Endodermal cell (in vitro differentiated cells): ENCODE data around the gene SEPTIN10. TPM values are rescaled to one million over a fixed set of nuclear protein-coding genes. Genes with fewer than 3 reads are reported as not detected.

Experiments used
- DNase-seq: peaks from one replicate; pipeline ENCODE4 v3.0.0-alpha.2; 2017
- H3K27ac ChIP-seq: 2 replicates; pipeline ENCODE4 v1.5.1; 2013; ENCODE audit warnings: mild to moderate bottlenecking, low read depth, low read length, moderate library complexity
- H3K27me3 ChIP-seq: 2 replicates; pipeline ENCODE4 v1.6.1; 2013; ENCODE audit warnings: mild to moderate bottlenecking, low read length, moderate library complexity; ENCODE audit not compliant: insufficient read depth, control insufficient read depth, poor library complexity, severe bottlenecking
- H3K36me3 ChIP-seq: 2 replicates; pipeline ENCODE4 v1.7.0; 2013; ENCODE audit warnings: mild to moderate bottlenecking, low read length, moderate library complexity; ENCODE audit not compliant: control insufficient read depth, insufficient read depth
- H3K4me1 ChIP-seq: one replicate; pipeline ENCODE4 v1.7.0; 2013; ENCODE audit warnings: low read length; ENCODE audit not compliant: control insufficient read depth, insufficient read depth
- H3K4me3 ChIP-seq: 2 replicates; pipeline ENCODE4 v1.5.1; 2013; ENCODE audit warnings: mild to moderate bottlenecking, low read length, moderate library complexity
- H3K9ac ChIP-seq: 2 replicates; pipeline ENCODE4 v1.6.1; 2013; ENCODE audit warnings: mild to moderate bottlenecking, low read length, moderate library complexity; ENCODE audit not compliant: poor library complexity, severe bottlenecking; ENCODE audit errors: extremely low read depth
- H3K9me3 ChIP-seq: 2 replicates; pipeline ENCODE4 v1.6.1; 2013; ENCODE audit warnings: mild to moderate bottlenecking, low read length, moderate library complexity; ENCODE audit not compliant: control insufficient read depth
- H3K27ac Mint-ChIP-seq: 2 replicates; pipeline ENCODE4 v1.8.0; 2020; ENCODE audit warnings: mixed read lengths
- H3K27me3 Mint-ChIP-seq: 2 replicates; pipeline ENCODE4 v1.8.0; 2021; ENCODE audit warnings: mild to moderate bottlenecking, mixed read lengths; ENCODE audit not compliant: insufficient read depth
- H3K36me3 Mint-ChIP-seq: 2 replicates; pipeline ENCODE4 v1.8.0; 2020; ENCODE audit warnings: low read depth, mixed read lengths
- H3K4me1 Mint-ChIP-seq: 2 replicates; pipeline ENCODE4 v1.8.0; 2020; ENCODE audit warnings: mixed read lengths
- H3K4me3 Mint-ChIP-seq: 2 replicates; pipeline ENCODE4 v1.8.0; 2020; ENCODE audit warnings: mild to moderate bottlenecking, moderate library complexity, mixed read lengths
- H3K9me3 Mint-ChIP-seq: 2 replicates; pipeline ENCODE4 v1.8.0; 2020; ENCODE audit warnings: mild to moderate bottlenecking, mixed read lengths
- CTCF ChIP-seq: fragments of 200-600 bp; sonication (generic); conservative IDR thresholded peaks from 2 replicates; pipeline ENCODE4 v1.5.0; 2021; ENCODE audit warnings: antibody characterized with exemption, mild to moderate bottlenecking
- WGBS, 2 experiments: methylation state at CpG; one replicate each; pipeline versions ENCODE4 v1.1.5 to v1.1.7; 2013; ENCODE audit warnings: missing lambda C conversion rate in 2 of 2, mixed read lengths in 1 of 2; ENCODE audit not compliant: insufficient coverage in 1 of 2, insufficient read length in 1 of 2; 5-methylcytosine and 5-hydroxymethylcytosine counted together
- total RNA-seq, 2 donors: library from RNA; stranded (reverse); fragmentation: NEBNext Ultra II Directional in 1 of 2; extraction: Animal tissue kit (Norgen Biotek cat#: 25700) in 1 of 2; gene quantifications; 2 replicates in 1 of 2; 3 replicates in 1 of 2; pipeline ENCODE4 v1.2.1, GENCODE V29; 2021

The SEPTIN10 gene
- total RNA-seq, 2 donors from 2014 or later = 103 to 120 TPM

- Histone ChIP-seq H3K4me1 (peaks cover 4% of the 10 kb centered on the region), H3K27me3 (no peaks in the 10 kb centered on the region), H3K36me3 (no peaks in the 10 kb centered on the region), H3K4me3 (peak overlapping the region; percentile 80), H3K9me3 (no peaks in the 10 kb centered on the region), H3K27ac (peak overlapping the region; percentile 86), H3K9ac (peak overlapping the region; percentile 54)
- no peaks in the 10 kb centered on the region for H3K9me3 Mint-ChIP-seq
- peaks cover 11% of the 10 kb centered on the region for H3K27me3 Mint-ChIP-seq
- no peak for TF ChIP-seq CTCF
- H3K27ac Mint-ChIP-seq = peak overlapping the region; percentile 72
- H3K36me3 Mint-ChIP-seq = peaks cover 2% of the 10 kb centered on the region
- H3K4me1 Mint-ChIP-seq = peaks cover 24% of the 10 kb centered on the region
- 2 to 5% methylated on average over 14 to 90 of the region's 90 CpGs for WGBS, 2 experiments
- peak; percentile 77 for DNase-seq
- H3K4me3 Mint-ChIP-seq = peak overlapping the region; percentile 92
Observed at GRCh38 chr2:109614715-109615636, 1.2 kb upstream of the SEPTIN10 start.

DNA sequence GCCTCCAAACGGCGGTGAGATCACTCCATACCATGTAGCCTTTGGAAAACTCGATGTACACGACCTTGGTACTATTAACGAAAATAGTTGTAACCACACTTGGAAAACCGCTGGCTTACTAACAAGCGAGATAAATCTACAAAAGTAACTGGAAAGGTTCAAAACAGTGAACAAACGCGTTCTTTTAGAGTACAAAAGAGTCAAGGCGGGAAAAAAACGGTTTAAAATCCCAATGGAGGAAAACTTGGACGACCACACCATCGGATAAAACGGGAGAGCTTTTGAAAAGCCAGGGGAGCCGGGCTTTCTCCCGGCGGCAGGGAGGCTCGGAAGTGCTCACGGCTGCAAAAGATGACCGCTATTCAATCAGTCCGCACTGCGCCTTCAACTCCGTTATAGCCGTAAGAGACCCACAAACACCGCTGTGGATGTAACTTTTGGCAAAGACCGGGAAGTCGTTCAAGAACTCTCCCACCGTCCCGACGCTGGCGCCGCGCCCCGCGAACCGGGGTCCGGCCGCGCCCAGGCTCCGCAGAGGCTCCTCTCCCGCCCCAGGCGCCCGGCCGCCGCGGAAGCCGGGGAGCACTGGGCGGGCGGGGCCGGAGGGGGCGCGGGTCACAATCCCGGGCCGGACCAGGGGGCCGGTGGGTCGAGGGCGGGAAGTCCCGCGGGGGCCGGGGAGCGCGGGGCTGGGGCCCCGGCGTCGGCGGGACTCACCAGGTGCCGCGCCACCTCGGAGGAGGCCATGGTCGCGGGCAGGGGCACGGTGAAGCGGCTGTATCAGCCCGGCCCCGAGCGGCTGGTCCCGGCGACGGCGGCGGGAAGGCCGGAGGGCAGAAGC lies 465 bp downstream of the SEPTIN10 start:
- Histone ChIP-seq H3K27me3 (no peaks in the 10 kb centered on the region), H3K27ac (peak overlapping the region; percentile 96), H3K36me3 (no peaks in the 10 kb centered on the region), H3K4me3 (peak overlapping the region; percentile 96), H3K4me1 (peaks cover 4% of the 10 kb centered on the region), H3K9ac (peak overlapping the region; percentile 90), H3K9me3 (no peaks in the 10 kb centered on the region)
- WGBS, 2 experiments = 0% methylated on average over 41 to 82 of the region's 82 CpGs
- Mint-ChIP-seq H3K36me3 (peaks cover 2% of the 10 kb centered on the region), H3K27ac (peak overlapping the region; percentile 96), H3K9me3 (no peaks in the 10 kb centered on the region), H3K4me1 (peaks cover 32% of the 10 kb centered on the region), H3K27me3 (peaks cover 11% of the 10 kb centered on the region), H3K4me3 (peak overlapping the region; percentile 92)
- TF ChIP-seq CTCF = no peak
- peak; percentile 66 for DNase-seq

GRCh38 chr2:109611467-109612095 lies 2.2 kb downstream of the SEPTIN10 start:
- Mint-ChIP-seq H3K27me3 (peaks cover 11% of the 10 kb centered on the region), H3K36me3 (no peaks in the 10 kb centered on the region), H3K4me3 (peak overlapping the region; percentile 92), H3K4me1 (peaks cover 35% of the 10 kb centered on the region), H3K27ac (no peak overlapping the region), H3K9me3 (no peaks in the 10 kb centered on the region)
- Histone ChIP-seq H3K9ac (peak overlapping the region; percentile 90), H3K4me1 (peaks cover 4% of the 10 kb centered on the region), H3K36me3 (no peaks in the 10 kb centered on the region), H3K27me3 (no peaks in the 10 kb centered on the region), H3K9me3 (no peaks in the 10 kb centered on the region), H3K4me3 (peak overlapping the region; percentile 96), H3K27ac (no peak overlapping the region)
- TF ChIP-seq CTCF = no peak
- DNase-seq = no peak
- 84 to 92% methylated on average over 4 to 5 of the region's 5 CpGs for WGBS, 2 experiments
